Testis (tissue), 2 donors: ENCODE measurements around the gene CDK13.

ENCODE experiments used
- POLR2A ChIP-seq: fragments of 450-650 bp; IDR thresholded peaks from one replicate; pipeline ENCODE4 v1.6.1; 2017; ENCODE audit warnings: antibody characterized with exemption, mild to moderate bottlenecking, moderate library complexity
- TF ChIP-seq, protein P1 (sequence below), 3 experiments: fragments of 450-650 bp in 2 of 3; fragments of 200-600 bp in 1 of 3; sonication (generic) in 1 of 3; IDR thresholded peaks; one replicate each; pipeline ENCODE4 v1.5.1; 2016 to 2019; ENCODE audit warnings: antibody characterized with exemption in 3 of 3, mild to moderate bottlenecking in 2 of 3, moderate library complexity in 1 of 3

- no peak for TF ChIP-seq POLR2A
- TF ChIP-seq, protein P1, sequence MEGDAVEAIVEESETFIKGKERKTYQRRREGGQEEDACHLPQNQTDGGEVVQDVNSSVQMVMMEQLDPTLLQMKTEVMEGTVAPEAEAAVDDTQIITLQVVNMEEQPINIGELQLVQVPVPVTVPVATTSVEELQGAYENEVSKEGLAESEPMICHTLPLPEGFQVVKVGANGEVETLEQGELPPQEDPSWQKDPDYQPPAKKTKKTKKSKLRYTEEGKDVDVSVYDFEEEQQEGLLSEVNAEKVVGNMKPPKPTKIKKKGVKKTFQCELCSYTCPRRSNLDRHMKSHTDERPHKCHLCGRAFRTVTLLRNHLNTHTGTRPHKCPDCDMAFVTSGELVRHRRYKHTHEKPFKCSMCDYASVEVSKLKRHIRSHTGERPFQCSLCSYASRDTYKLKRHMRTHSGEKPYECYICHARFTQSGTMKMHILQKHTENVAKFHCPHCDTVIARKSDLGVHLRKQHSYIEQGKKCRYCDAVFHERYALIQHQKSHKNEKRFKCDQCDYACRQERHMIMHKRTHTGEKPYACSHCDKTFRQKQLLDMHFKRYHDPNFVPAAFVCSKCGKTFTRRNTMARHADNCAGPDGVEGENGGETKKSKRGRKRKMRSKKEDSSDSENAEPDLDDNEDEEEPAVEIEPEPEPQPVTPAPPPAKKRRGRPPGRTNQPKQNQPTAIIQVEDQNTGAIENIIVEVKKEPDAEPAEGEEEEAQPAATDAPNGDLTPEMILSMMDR (IDR thresholded peaks at IDR 0.05), result no peak
These were observed 74.0 kb downstream of the CDK13 start for GRCh38 chr7:40024048-40024447.
